Activated CD4-positive, alpha-beta T cell treated with anti-CD3 and anti-CD28 coated beads, Interleukin-2, Interleukin-4, amounts not matched to agents 100 ng/mL and 50 ng/mL, durations not matched to agents 16 hours and 8 hours (primary cell): Measurements from ENCODE around the gene NUCKS1.
"Not testable (repeated sequence)": the region's sequence is repeated elsewhere in the genome, so short reads cannot be mapped to it uniquely, and the experiment has no call there.

ENCODE experiments used
- DNase-seq: peaks from one replicate; pipeline ENCODE4 v3.0.0-alpha.2; 2020; ENCODE audit warnings: low spot score

Gene NUCKS1

GRCh38 chr1:205729945-205730610 lies 19.9 kb downstream of the NUCKS1 start:
- no peak for DNase-seq

GRCh38 chr1:205726619-205727125 lies 23.3 kb downstream of the NUCKS1 start:
- no peak for DNase-seq

- DNase-seq: no peak
Observed at GRCh38 chr1:205725514-205725913, 24.5 kb downstream of the NUCKS1 start.

- not testable (repeated sequence) for DNase-seq
Observed at GRCh38 chr1:205720740-205721139, 29.2 kb downstream of the NUCKS1 start.

GRCh38 chr1:205719762-205720161 lies 30.2 kb downstream of the NUCKS1 start:
- peak; percentile 27 for DNase-seq

GRCh38 chr1:205719015-205719414 lies 31.0 kb downstream of the NUCKS1 start:
- no peak for DNase-seq

GRCh38 chr1:205716371-205717132 lies 33.4 kb downstream of the NUCKS1 start:
- DNase-seq: no peak

GRCh38 chr1:205715628-205716027 lies 34.4 kb downstream of the NUCKS1 start:
- no peak for DNase-seq

GRCh38 chr1:205714906-205715246 lies 35.1 kb downstream of the NUCKS1 start:
- no peak for DNase-seq

- no peak for DNase-seq
Observed at GRCh38 chr1:205714190-205714905, 35.6 kb downstream of the NUCKS1 start.

- DNase-seq: peak; percentile 83
Observed at GRCh38 chr1:205711105-205712048, 38.6 kb downstream of the NUCKS1 start.

GRCh38 chr1:205710201-205711062 lies 39.5 kb downstream of the NUCKS1 start:
- no peak for DNase-seq

- DNase-seq: no peak
Observed at GRCh38 chr1:205709640-205710039, 40.3 kb downstream of the NUCKS1 start.

- DNase-seq: no peak
Observed at GRCh38 chr1:205709059-205709398, 41.0 kb downstream of the NUCKS1 start.

GRCh38 chr1:205706601-205707502 lies 43.1 kb downstream of the NUCKS1 start:
- DNase-seq: no peak

GRCh38 chr1:205704903-205705302 lies 45.1 kb downstream of the NUCKS1 start:
- no peak for DNase-seq

GRCh38 chr1:205703072-205703471 lies 46.9 kb downstream of the NUCKS1 start:
- no peak for DNase-seq

- no peak for DNase-seq
Observed at GRCh38 chr1:205701891-205702290, 48.1 kb downstream of the NUCKS1 start.

GRCh38 chr1:205701420-205701819 lies 48.6 kb downstream of the NUCKS1 start:
- DNase-seq: no peak
